Suprapubic skin (tissue), 4 donors: Measurements from ENCODE around the gene HEBP2. TPM values are rescaled to one million over a fixed set of nuclear protein-coding genes. Genes with fewer than 3 reads are reported as not detected.

Source experiments
- DNase-seq, 2 donors: peaks; one replicate each; pipeline ENCODE4 v3.0.0-alpha.2; 2019; ENCODE audit warnings: low spot score in 2 of 2
- H3K27ac ChIP-seq: fragments of 200-600 bp; sonication (generic); one replicate; pipeline ENCODE4 v1.5.1; 2019
- H3K27me3 ChIP-seq: fragments of 200-600 bp; sonication (generic); one replicate; pipeline ENCODE4 v1.5.1; 2019
- H3K36me3 ChIP-seq: fragments of 200-600 bp; sonication (generic); one replicate; pipeline ENCODE4 v1.5.1; 2019
- H3K4me1 ChIP-seq: fragments of 200-600 bp; sonication (generic); one replicate; pipeline ENCODE4 v1.5.1; 2019
- H3K4me3 ChIP-seq: fragments of 200-600 bp; sonication (generic); one replicate; pipeline ENCODE4 v1.5.1; 2019; ENCODE audit warnings: mild to moderate bottlenecking
- H3K9me3 ChIP-seq: fragments of 200-600 bp; sonication (generic); one replicate; pipeline ENCODE4 v1.5.1; 2019
- EP300 ChIP-seq: sonication (generic); formaldehyde crosslinking; IDR thresholded peaks from one replicate; pipeline ENCODE4 v1.6.1; 2017; ENCODE audit warnings: antibody characterized with exemption
- POLR2A ChIP-seq, 2 donors: fragments of 450-650 bp; IDR thresholded peaks; one replicate each; pipeline ENCODE4 v1.6.1; 2017; ENCODE audit warnings: antibody characterized with exemption in 2 of 2, mild to moderate bottlenecking in 2 of 2, moderate library complexity in 2 of 2
- POLR2AphosphoS5 ChIP-seq, 3 donors: sonication (generic); formaldehyde crosslinking; IDR thresholded peaks; one replicate each; pipeline ENCODE4 v1.6.1; 2017; ENCODE audit warnings: antibody characterized with exemption in 3 of 3
- WGBS: methylation state at CpG from one replicate; pipeline ENCODE4 v1.1.5; 2018; 5-methylcytosine and 5-hydroxymethylcytosine counted together
- total RNA-seq, 4 donors: library from RNA; depleted of rRNA; stranded (reverse); fragments of >200 nt; gene quantifications; one replicate each; pipeline ENCODE4 v1.1.0, GENCODE V29; 2016
- TF ChIP-seq, protein P1 (sequence below), 2 donors: fragments of 200-600 bp in 1 of 2; fragments of 450-650 bp in 1 of 2; sonication (generic) in 1 of 2; IDR thresholded peaks; one replicate each; pipeline ENCODE4 v1.5.1; 2016 to 2019; ENCODE audit warnings: antibody characterized with exemption in 2 of 2, mild to moderate bottlenecking in 1 of 2, moderate library complexity in 1 of 2

The HEBP2 gene
- total RNA-seq, 4 donors from 2014 or later, result 37.7 to 82.9 (median 56.3) TPM

- Histone ChIP-seq H3K4me3 (no peak overlapping the region), H3K27ac (no peak overlapping the region), H3K4me1 (peaks cover 19% of the 10 kb centered on the region), H3K9me3 (no peaks in the 10 kb centered on the region), H3K27me3 (no peaks in the 10 kb centered on the region), H3K36me3 (peaks cover 87% of the 10 kb centered on the region)
- TF ChIP-seq, protein P1, sequence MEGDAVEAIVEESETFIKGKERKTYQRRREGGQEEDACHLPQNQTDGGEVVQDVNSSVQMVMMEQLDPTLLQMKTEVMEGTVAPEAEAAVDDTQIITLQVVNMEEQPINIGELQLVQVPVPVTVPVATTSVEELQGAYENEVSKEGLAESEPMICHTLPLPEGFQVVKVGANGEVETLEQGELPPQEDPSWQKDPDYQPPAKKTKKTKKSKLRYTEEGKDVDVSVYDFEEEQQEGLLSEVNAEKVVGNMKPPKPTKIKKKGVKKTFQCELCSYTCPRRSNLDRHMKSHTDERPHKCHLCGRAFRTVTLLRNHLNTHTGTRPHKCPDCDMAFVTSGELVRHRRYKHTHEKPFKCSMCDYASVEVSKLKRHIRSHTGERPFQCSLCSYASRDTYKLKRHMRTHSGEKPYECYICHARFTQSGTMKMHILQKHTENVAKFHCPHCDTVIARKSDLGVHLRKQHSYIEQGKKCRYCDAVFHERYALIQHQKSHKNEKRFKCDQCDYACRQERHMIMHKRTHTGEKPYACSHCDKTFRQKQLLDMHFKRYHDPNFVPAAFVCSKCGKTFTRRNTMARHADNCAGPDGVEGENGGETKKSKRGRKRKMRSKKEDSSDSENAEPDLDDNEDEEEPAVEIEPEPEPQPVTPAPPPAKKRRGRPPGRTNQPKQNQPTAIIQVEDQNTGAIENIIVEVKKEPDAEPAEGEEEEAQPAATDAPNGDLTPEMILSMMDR (IDR thresholded peaks at IDR 0.05), result no peak
- no peak for TF ChIP-seq POLR2AphosphoS5 (IDR thresholded peaks at IDR 0.05)
- TF ChIP-seq POLR2A (IDR thresholded peaks at IDR 0.05), result no peak
- TF ChIP-seq EP300, result no peak
- 76% methylated on average over 6 of the region's 6 CpGs for WGBS
- DNase-seq, result no peak
These were observed 7.2 kb downstream of the HEBP2 start for GRCh38 chr6:138410972-138411880.

DNA sequence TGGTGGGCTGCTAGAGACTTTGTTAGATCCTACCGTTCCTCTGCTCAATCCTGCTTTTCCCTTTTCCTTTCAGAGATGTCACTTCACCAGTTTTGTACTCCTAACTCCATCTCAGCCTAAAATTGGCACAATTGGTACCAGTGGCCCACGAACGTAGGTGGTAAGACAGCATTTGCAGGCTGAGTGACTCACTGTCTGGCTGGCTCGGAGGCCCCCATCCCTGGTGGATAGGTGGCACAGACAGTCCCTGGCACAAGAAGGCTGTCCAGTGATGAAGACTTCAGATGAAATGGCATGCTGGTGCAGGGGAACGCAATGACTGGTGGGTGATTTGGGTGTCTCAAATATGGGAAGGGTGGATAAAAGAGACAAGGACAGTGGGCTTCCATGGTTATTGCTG, 11.1 kb downstream of the HEBP2 start:
- no peak for TF ChIP-seq POLR2A (IDR thresholded peaks at IDR 0.05)
- TF ChIP-seq EP300, result no peak
- TF ChIP-seq POLR2AphosphoS5 (IDR thresholded peaks at IDR 0.05), result no peak
- TF ChIP-seq, protein P1 (IDR thresholded peaks at IDR 0.05), result no peak
- no peaks in the 10 kb centered on the region for H3K27me3 ChIP-seq
- WGBS, result 71% methylated on average over 5 of the region's 5 CpGs
- peaks cover 60% of the 10 kb centered on the region for H3K36me3 ChIP-seq
- H3K9me3 ChIP-seq, result no peaks in the 10 kb centered on the region
- H3K4me1 ChIP-seq, result peaks cover 10% of the 10 kb centered on the region
- H3K27ac ChIP-seq, result no peak overlapping the region
- DNase-seq, result no peak
- no peak overlapping the region for H3K4me3 ChIP-seq

- 71% methylated on average over 4 of the region's 4 CpGs for WGBS
- no peak for DNase-seq
- Histone ChIP-seq H3K9me3 (no peaks in the 10 kb centered on the region), H3K27me3 (no peaks in the 10 kb centered on the region), H3K27ac (no peak overlapping the region), H3K4me1 (peaks cover 5% of the 10 kb centered on the region), H3K36me3 (peaks cover 50% of the 10 kb centered on the region), H3K4me3 (no peak overlapping the region)
- TF ChIP-seq POLR2A (IDR thresholded peaks at IDR 0.05) (no peak), POLR2AphosphoS5 (IDR thresholded peaks at IDR 0.05) (no peak), EP300 (no peak)
- TF ChIP-seq, protein P1 (IDR thresholded peaks at IDR 0.05), result no peak
These were observed 12.2 kb downstream of the HEBP2 start for GRCh38 chr6:138416206-138416605.

- TF ChIP-seq EP300, result no peak
- TF ChIP-seq, protein P1 (IDR thresholded peaks at IDR 0.05), result no peak
- no peak for TF ChIP-seq POLR2AphosphoS5 (IDR thresholded peaks at IDR 0.05)
- TF ChIP-seq POLR2A (IDR thresholded peaks at IDR 0.05), result no peak
- no peak overlapping the region for H3K27ac ChIP-seq
- 90% methylated on average over 3 of the region's 3 CpGs for WGBS
- H3K9me3 ChIP-seq, result no peaks in the 10 kb centered on the region
- no peak for DNase-seq
- no peak overlapping the region for H3K4me3 ChIP-seq
- no peaks in the 10 kb centered on the region for H3K4me1 ChIP-seq
- no peaks in the 10 kb centered on the region for H3K27me3 ChIP-seq
- H3K36me3 ChIP-seq, result peaks cover 36% of the 10 kb centered on the region
These were observed 13.6 kb downstream of the HEBP2 start for GRCh38 chr6:138417493-138418117.

GRCh38 chr6:138418118-138418742, 14.2 kb downstream of the HEBP2 start:
- Histone ChIP-seq H3K9me3 (no peaks in the 10 kb centered on the region), H3K27ac (no peak overlapping the region), H3K27me3 (no peaks in the 10 kb centered on the region), H3K36me3 (peaks cover 30% of the 10 kb centered on the region), H3K4me3 (no peak overlapping the region), H3K4me1 (no peaks in the 10 kb centered on the region)
- 93% methylated on average over 3 of the region's 3 CpGs for WGBS
- TF ChIP-seq POLR2A (IDR thresholded peaks at IDR 0.05) (no peak), POLR2AphosphoS5 (IDR thresholded peaks at IDR 0.05) (no peak), EP300 (no peak)
- TF ChIP-seq, protein P1 (IDR thresholded peaks at IDR 0.05), result no peak
- DNase-seq, result no peak
